Mammary epithelial cell (primary cell): ENCODE data around the gene ELK1.

Experiments used
- EZH2 ChIP-seq: IDR thresholded peaks from 2 replicates; pipeline ENCODE4 v1.6.1; 2012; ENCODE audit warnings: low read length, inconsistent platforms, borderline replicate concordance
- TF ChIP-seq, protein P1 (sequence below), 2 donors: IDR thresholded peaks in 1 of 2; conservative IDR thresholded peaks in 1 of 2; 2 replicates each; pipeline ENCODE4 v1.5.1; 2011 to 2012; ENCODE audit warnings: inconsistent platforms in 2 of 2, low read length in 2 of 2, mild to moderate bottlenecking in 2 of 2, control low read depth in 1 of 2, low read depth in 1 of 2; ENCODE audit not compliant: insufficient read depth in 1 of 2; ENCODE audit errors: extremely low read depth in 1 of 2

- TF ChIP-seq, protein P1, sequence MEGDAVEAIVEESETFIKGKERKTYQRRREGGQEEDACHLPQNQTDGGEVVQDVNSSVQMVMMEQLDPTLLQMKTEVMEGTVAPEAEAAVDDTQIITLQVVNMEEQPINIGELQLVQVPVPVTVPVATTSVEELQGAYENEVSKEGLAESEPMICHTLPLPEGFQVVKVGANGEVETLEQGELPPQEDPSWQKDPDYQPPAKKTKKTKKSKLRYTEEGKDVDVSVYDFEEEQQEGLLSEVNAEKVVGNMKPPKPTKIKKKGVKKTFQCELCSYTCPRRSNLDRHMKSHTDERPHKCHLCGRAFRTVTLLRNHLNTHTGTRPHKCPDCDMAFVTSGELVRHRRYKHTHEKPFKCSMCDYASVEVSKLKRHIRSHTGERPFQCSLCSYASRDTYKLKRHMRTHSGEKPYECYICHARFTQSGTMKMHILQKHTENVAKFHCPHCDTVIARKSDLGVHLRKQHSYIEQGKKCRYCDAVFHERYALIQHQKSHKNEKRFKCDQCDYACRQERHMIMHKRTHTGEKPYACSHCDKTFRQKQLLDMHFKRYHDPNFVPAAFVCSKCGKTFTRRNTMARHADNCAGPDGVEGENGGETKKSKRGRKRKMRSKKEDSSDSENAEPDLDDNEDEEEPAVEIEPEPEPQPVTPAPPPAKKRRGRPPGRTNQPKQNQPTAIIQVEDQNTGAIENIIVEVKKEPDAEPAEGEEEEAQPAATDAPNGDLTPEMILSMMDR (conservative IDR thresholded peaks at IDR 0.05 in 1 of 2, IDR thresholded peaks at IDR 0.05 in 1 of 2; ENCODE audit: extremely low read depth in 1 of 2, insufficient read depth in 1 of 2, low read depth in 1 of 2, low read length in 2 of 2), result no peak
- no peak for TF ChIP-seq EZH2
Measured at GRCh38 chrX:47608130-47608810, 42.1 kb downstream of the ELK1 start.
